Testis (tissue), 3 donors: ENCODE data around the gene KRT39. TPM values are rescaled to one million over a fixed set of nuclear protein-coding genes. Genes with fewer than 3 reads are reported as not detected.

Source experiments
- DNase-seq: peaks from one replicate; pipeline ENCODE4 v3.0.0-alpha.2; 2019
- H3K27ac ChIP-seq, 2 donors: fragments of 200-600 bp; sonication (generic); one replicate each; pipeline ENCODE4 v1.5.1; 2019
- H3K27me3 ChIP-seq: fragments of 200-600 bp; sonication (generic); one replicate; pipeline ENCODE4 v1.5.1; 2019
- H3K36me3 ChIP-seq: fragments of 200-600 bp; sonication (generic); one replicate; pipeline ENCODE4 v1.5.1; 2017; ENCODE audit warnings: low read depth; ENCODE audit errors: missing control alignments
- H3K4me1 ChIP-seq: fragments of 200-600 bp; sonication (generic); one replicate; pipeline ENCODE4 v1.5.1; 2019
- H3K4me3 ChIP-seq, 2 donors: fragments of 200-600 bp; sonication (generic); one replicate each; pipeline ENCODE4 v1.5.1; 2017 to 2019
- H3K9me3 ChIP-seq: fragments of 200-600 bp; sonication (generic); one replicate; pipeline ENCODE4 v1.5.1; 2017
- POLR2A ChIP-seq: fragments of 450-650 bp; IDR thresholded peaks from one replicate; pipeline ENCODE4 v1.6.1; 2017; ENCODE audit warnings: antibody characterized with exemption, mild to moderate bottlenecking, moderate library complexity
- WGBS, 2 donors: methylation state at CpG; one replicate each; pipeline ENCODE4 v1.1.5; 2018; 5-methylcytosine and 5-hydroxymethylcytosine counted together
- intact Hi-C: fragments of 100-400 bp; cut with DNase I; formaldehyde crosslinking; loops from one replicate; pipeline ENCODE4 v1.15.1; 2023; ENCODE audit warnings: low total_unique reads
- polyA plus RNA-seq: library from polyadenylated mRNA; stranded (reverse); fragments of 350-450 nt; fragmentation: Illumina TruSeq; extraction: RNeasy Lipid Tissue Mini Kit (QIAGEN cat#74804); gene quantifications from one replicate; pipeline ENCODE4 v1.2.3, GENCODE V29; 2014; ENCODE audit warnings: low read depth, low replicate concordance; ENCODE audit not compliant: insufficient read depth
- total RNA-seq, 2 donors: library from RNA; depleted of rRNA; stranded (reverse); fragments of >200 nt; gene quantifications; one replicate each; pipeline ENCODE4 v1.2.3, GENCODE V29; 2016
- TF ChIP-seq, protein P1 (sequence below), 3 experiments: fragments of 450-650 bp in 2 of 3; fragments of 200-600 bp in 1 of 3; sonication (generic) in 1 of 3; IDR thresholded peaks; one replicate each; pipeline ENCODE4 v1.5.1; 2016 to 2019; ENCODE audit warnings: antibody characterized with exemption in 3 of 3, mild to moderate bottlenecking in 2 of 3, moderate library complexity in 1 of 3

KRT39 gene
- total and polyA plus RNA-seq, 3 donors from 2014 or later, result not detected

DNA sequence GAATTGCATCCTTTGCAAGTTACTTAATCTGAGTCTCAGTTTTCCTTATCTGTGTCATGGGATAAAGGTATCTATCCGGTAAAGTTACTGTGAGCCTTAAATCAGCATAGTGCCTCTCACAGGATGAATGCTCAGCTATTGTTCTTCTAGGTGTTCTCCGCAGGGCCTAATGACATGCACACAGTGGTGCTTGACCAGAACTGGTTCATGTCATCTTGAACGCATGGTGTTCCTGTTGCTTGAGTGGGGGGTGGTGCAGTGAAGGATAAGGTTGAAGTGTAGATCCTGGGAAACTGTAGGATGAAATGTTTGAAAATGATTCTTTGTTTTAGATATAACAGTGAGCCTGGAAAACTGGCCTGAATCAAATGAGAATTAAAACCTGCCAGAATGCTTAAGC, 13.4 kb upstream of the KRT39 start:
- Histone ChIP-seq H3K36me3 (no peaks in the 10 kb centered on the region), H3K9me3 (no peaks in the 10 kb centered on the region), H3K27me3 (no peaks in the 10 kb centered on the region), H3K4me3 (no peak overlapping the region), H3K27ac (peak overlapping the region; percentile 35 to 60), H3K4me1 (peaks cover 13% of the 10 kb centered on the region)
- TF ChIP-seq, protein P1, sequence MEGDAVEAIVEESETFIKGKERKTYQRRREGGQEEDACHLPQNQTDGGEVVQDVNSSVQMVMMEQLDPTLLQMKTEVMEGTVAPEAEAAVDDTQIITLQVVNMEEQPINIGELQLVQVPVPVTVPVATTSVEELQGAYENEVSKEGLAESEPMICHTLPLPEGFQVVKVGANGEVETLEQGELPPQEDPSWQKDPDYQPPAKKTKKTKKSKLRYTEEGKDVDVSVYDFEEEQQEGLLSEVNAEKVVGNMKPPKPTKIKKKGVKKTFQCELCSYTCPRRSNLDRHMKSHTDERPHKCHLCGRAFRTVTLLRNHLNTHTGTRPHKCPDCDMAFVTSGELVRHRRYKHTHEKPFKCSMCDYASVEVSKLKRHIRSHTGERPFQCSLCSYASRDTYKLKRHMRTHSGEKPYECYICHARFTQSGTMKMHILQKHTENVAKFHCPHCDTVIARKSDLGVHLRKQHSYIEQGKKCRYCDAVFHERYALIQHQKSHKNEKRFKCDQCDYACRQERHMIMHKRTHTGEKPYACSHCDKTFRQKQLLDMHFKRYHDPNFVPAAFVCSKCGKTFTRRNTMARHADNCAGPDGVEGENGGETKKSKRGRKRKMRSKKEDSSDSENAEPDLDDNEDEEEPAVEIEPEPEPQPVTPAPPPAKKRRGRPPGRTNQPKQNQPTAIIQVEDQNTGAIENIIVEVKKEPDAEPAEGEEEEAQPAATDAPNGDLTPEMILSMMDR (IDR thresholded peaks at IDR 0.05), result no peak
- no peak for TF ChIP-seq POLR2A
- no peak for DNase-seq
- intact Hi-C loops, result no loop called here
- 77% methylated on average over 3 of the region's 3 CpGs for WGBS, 2 donors

DNA sequence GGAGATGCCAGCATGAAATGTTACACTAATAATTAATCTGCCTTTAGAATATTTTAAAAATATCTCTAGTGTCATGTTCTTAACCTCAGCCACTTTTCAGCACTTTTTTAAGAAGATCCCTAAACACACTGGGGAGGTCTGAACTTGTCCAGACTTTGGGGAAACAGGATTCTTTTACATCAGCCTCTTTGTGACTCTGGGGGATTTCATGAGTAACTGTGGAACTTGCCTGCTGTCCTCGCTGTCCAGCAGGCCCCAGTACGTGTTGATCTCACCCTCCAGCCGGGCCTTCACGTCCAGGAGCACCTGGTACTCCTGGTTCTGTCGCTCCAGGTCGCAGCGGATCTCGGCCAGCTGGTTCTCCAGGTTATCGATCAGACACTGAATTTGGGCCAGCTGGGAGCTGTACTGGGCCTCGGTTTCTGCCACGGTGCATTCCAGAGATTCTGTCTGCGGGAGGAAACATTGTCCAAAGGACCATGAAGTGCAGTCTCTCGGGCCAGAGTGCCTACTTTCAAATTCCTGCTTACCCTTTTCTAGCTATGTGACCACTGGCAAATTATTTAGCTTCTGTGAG, 11.9 kb upstream of the KRT39 start:
- H3K4me3 ChIP-seq, result no peak overlapping the region
- no peaks in the 10 kb centered on the region for H3K36me3 ChIP-seq
- 61 to 64% methylated on average over 13 of the region's 13 CpGs for WGBS, 2 donors
- H3K4me1 ChIP-seq, result peaks cover 13% of the 10 kb centered on the region
- TF ChIP-seq, protein P1 (IDR thresholded peaks at IDR 0.05), result no peak
- no peak for TF ChIP-seq POLR2A
- intact Hi-C loops, result no loop called here
- H3K9me3 ChIP-seq, result no peaks in the 10 kb centered on the region
- no peaks in the 10 kb centered on the region for H3K27me3 ChIP-seq
- peak; percentile 27 for DNase-seq
- H3K27ac ChIP-seq, result peak overlapping the region; percentile 60 to 64

GRCh38 chr17:40975516-40975915, 8.8 kb upstream of the KRT39 start:
- no peak for DNase-seq
- no peak for TF ChIP-seq POLR2A
- TF ChIP-seq, protein P1 (IDR thresholded peaks at IDR 0.05), result no peak
- H3K27ac ChIP-seq, result no peak overlapping the region
- no peaks in the 10 kb centered on the region for H3K9me3 ChIP-seq
- H3K4me1 ChIP-seq, result peaks cover 12% of the 10 kb centered on the region
- no peaks in the 10 kb centered on the region for H3K27me3 ChIP-seq
- intact Hi-C loops, result no loop called here
- no peaks in the 10 kb centered on the region for H3K36me3 ChIP-seq
- no peak overlapping the region for H3K4me3 ChIP-seq

GRCh38 chr17:40974366-40974765, 7.6 kb upstream of the KRT39 start:
- no peak overlapping the region for H3K27ac ChIP-seq
- TF ChIP-seq POLR2A, result no peak
- TF ChIP-seq, protein P1 (IDR thresholded peaks at IDR 0.05), result no peak
- peaks cover 6% of the 10 kb centered on the region for H3K4me1 ChIP-seq
- intact Hi-C loops, result no loop called here
- H3K4me3 ChIP-seq, result no peak overlapping the region
- DNase-seq, result no peak
- H3K27me3 ChIP-seq, result no peaks in the 10 kb centered on the region
- no peaks in the 10 kb centered on the region for H3K36me3 ChIP-seq
- H3K9me3 ChIP-seq, result no peaks in the 10 kb centered on the region
- WGBS, 2 donors, result 90 to 95% methylated on average over 3 of the region's 3 CpGs

DNA sequence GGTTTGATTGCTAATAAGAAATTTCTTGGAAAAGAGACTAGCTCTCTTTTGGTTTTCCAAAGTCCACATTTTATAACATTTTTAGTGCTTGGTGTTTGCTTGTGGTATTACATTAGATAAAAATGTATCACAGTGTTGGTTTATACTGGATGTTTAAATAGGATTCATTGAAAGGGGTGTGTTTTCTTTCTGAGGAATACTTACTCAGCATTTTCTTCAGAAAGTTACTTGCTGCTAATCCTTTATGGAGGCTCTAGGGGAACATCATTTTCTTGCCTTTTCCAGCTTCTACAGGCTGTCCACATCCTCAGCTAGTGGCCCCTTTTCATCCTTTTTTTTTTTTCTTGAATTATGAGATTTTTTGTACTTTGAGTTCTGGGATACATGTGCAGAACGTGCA, 834 bp upstream of the KRT39 start:
- intact Hi-C loops, result no loop called here
- H3K27me3 ChIP-seq, result no peaks in the 10 kb centered on the region
- H3K27ac ChIP-seq, result no peak overlapping the region
- no peak for DNase-seq
- H3K36me3 ChIP-seq, result no peaks in the 10 kb centered on the region
- WGBS, 2 donors, result 88 to 94% methylated on average over 1 of the region's 1 CpG
- no peaks in the 10 kb centered on the region for H3K9me3 ChIP-seq
- no peaks in the 10 kb centered on the region for H3K4me1 ChIP-seq
- TF ChIP-seq, protein P1 (IDR thresholded peaks at IDR 0.05), result no peak
- no peak for TF ChIP-seq POLR2A
- no peak overlapping the region for H3K4me3 ChIP-seq
